ENCODE measurements around the gene GTF3C2.
A peak's percentile ranks its signal among the peaks of the same experiment; 100 is the strongest.

Gene GTF3C2, protein sequence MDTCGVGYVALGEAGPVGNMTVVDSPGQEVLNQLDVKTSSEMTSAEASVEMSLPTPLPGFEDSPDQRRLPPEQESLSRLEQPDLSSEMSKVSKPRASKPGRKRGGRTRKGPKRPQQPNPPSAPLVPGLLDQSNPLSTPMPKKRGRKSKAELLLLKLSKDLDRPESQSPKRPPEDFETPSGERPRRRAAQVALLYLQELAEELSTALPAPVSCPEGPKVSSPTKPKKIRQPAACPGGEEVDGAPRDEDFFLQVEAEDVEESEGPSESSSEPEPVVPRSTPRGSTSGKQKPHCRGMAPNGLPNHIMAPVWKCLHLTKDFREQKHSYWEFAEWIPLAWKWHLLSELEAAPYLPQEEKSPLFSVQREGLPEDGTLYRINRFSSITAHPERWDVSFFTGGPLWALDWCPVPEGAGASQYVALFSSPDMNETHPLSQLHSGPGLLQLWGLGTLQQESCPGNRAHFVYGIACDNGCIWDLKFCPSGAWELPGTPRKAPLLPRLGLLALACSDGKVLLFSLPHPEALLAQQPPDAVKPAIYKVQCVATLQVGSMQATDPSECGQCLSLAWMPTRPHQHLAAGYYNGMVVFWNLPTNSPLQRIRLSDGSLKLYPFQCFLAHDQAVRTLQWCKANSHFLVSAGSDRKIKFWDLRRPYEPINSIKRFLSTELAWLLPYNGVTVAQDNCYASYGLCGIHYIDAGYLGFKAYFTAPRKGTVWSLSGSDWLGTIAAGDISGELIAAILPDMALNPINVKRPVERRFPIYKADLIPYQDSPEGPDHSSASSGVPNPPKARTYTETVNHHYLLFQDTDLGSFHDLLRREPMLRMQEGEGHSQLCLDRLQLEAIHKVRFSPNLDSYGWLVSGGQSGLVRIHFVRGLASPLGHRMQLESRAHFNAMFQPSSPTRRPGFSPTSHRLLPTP

DNA sequence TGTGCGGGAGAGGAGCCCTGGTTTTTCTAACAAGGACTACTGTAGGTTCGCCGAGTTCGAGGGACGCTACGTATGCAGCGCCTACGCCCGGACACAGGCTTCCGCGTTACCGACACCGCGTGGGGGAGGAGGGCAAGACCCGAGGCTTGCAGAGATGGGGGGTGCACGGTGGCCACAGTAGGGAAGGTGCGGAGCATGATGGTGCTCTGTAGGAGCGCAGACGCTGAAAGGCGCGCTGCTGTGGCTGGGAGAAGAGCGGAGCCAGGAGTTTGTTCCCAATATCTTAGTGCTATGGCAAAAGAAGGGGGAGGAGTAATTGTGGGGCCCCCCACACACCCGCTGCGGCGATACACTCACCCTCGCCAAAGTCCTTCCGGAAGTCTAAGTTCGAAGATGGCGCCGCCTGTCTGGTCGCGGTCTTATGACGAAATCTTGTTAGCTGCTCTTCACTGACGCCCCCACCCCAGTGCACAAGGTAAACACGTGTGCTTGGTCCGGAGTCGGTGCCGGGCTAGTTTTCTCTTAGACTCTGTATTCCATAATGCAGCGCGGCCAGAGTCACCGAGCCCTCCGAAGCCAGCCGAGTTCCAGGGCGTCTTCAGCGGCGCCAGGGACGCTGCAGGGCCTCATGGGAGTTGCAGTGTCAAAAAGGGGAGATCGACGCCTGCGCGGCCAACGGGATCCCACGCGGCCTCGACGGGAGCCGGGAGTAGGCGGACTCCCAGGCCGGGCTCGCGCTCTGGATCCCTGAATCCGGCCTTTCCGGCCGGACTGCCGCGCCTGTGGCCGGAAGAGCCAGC is at the start of gene GTF3C2:
Gene GTF3C2, minus strand, starts transcription at position 383 of the 800 bp plus-strand sequence. CDS start 13,210 bp downstream, outside the sequence.
- peak; percentile 96 for DNase-seq

DNA sequence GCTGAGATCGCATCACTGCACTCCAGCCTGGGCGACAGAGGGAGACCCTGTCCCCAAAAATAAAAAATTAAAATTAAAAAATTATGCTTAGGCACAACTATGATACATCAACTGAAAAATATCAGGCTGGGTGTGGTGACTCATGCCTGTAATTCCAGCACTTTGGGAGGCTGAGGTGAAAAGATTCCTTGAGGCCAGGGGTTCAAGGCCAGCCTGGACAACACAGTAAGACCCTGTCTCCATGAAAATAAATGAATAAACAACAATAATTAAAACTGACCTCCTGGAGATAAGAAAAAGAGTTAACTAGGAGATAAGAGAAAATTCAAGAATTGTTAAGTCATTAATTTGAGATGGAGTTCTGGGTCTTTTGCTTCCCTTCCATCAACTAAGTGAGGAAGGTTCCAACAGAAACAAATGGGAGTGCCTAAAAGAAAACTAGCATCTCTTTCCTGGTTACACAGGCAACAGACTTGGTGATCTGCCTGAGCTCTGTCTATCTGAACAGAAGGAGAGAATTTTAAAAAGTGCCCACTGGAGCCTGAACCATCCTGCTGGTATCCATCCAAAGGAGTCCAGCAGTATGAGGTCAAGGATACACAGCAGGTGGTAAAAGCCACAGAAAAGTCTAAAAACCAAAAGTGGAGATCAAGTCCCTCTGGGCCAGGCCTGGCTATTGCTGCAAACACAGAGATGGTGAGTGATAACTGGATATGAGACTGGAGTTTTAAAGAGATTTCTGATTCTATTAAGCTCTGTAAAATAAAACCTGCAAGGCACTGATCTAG is 44.0 kb upstream of the GTF3C2 start:
- DNase-seq, result no peak

DNA sequence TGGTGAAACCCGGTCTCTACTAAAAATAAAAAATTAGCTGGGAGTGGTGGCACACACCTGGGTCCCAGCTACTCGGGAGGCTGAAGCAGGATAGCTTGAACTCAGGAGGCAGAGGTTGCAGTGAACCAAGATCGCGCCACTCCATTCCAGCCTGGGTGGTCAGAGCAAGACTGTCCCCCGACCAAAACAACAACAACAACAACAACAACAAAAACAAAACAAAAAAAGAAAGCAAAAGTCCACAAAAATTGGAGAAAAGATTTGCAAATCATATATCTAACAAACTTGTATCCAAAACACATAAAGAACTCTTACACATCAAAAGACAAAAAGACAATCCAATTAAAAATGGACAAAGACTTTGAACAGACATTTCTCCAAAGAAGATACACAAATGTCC is 42.4 kb upstream of the GTF3C2 start:
- DNase-seq, result no peak

DNA sequence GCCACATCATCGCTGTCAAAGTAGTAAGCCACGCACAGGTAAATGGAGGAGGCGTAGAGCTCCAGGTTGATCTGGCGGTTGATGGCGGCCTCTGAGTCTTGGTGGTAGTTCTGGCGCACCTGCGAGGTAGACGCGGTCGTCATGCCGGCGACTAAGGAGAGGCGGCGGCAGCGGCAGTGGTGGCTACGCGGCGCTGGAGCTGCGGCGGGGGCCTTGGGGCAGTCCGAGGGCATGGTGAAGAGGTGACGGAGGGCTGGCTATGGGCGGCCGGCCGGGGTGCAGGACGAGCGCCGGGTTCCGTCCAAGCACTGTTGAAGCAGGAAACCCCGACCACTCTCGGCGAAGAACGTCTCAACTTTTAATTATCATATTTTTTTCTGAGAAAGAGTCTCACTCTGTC is 36.7 kb upstream of the GTF3C2 start:
- no peak for DNase-seq

DNA sequence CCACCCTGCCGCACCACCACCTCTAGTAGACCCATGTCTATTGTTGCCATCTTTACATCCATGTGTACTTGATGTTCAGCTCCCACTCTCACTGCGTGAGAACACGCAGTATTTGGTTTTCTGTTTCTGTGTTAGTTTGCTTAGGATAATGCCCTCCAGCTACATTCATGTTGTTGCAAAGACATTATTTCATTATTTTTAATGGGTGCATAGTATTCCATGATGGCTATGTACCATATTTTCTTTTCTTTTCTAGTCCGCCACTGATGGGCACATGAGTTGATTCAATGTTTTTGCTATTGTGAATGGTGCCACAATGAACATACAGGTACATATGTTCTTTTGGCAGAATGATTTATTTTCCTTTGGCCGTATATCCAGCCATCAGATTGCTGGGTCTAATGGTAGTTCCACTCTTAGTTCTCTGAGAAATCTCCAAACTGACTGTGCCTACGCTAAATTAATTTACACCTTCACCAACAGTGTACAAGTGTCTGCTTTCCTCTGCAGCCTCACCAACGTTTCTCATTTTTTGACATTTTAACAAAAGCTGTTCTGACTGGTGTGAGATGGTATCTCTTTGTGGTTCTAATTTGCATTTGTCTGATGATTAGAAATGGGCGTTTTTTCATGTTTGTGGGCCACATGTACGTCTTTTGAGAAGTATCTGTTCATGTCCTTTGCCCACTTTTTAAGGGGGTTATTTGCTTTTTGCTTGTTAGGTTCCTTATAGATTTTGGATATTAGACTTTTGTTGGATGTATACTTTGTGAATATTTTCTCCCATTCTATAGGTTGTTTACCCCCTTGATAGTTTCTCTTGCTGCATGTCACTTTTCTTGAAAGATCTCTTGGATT is 34.5 kb upstream of the GTF3C2 start:
- no peak for DNase-seq

DNA sequence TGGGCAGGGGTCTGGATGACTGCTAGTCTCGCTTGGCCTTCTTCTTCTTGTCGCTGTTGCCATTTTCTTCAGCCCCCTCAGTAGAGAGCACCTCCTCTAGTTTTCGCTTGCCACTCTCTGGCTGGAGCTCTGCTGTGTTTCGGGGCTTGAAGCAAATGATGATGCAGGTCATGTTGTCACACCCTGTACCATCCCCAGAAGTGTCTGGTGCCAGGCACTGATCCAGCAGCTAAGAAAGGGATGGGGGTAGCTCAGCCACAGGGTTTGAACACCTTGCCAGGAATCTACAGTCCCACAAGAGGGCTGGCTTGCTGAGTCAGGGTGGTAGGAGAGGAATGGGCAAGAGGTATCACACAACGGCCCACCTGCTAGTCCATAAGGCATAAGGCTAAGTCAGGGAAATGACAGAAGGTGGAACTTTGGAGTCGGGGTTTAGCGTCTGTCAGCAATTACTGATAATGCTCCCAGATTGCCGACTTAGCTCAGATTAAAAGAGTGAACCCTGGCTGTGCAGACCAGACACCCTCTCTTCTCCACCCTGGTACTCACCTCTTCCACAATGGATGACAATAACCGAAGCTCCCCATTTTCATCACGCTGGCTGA is 25.1 kb upstream of the GTF3C2 start:
- no peak for DNase-seq

DNA sequence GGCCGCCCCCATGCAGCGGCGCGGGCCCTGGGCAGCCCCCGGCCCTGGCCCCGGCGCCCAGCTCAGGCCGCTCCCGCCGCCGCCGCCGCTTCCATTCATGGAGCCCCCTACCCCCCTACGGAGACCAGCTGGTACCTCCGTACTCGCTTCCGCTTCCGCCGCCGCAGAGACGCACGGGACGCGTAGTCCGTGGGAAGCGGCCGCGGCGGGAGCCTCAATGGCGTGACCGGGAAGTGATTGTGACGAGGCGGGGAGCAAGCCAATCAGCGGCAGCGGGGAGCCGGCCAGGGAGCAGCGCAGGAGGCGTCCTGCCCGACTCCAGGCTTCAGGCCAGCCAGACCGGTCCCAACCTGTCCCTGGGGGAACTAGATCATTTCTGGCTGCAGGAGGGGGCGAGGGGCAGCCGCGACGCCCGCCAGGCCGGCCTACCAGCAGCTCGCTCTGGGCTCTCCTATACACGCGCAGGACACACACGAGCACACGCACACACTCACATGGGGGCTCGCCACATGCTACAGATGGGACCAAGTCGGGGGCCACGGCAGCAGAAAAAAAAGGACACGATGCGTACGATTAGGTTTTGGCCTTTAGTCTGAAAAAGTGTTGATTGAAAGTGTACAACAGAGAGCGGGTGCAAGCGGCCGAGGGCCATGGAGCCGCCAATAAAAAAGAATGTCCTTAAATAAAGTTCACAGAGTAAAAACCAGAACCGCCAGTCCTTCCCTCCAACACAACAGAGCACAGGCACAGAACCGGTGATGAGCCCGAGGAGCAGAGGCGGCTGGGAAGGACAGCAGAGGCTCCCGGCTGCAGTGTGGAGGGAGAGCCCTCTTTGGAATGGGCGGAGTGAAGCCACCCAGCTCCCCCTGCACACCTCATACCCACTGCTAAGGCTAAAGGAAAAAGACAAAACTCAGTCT is 24.3 kb upstream of the GTF3C2 start, which contains the start of gene ZNF513:
Gene ZNF513, minus strand, starts transcription at position 109 of the 920 bp plus-strand sequence. CDS start 208 bp downstream, outside the sequence.
- peak; percentile 93 for DNase-seq

DNA sequence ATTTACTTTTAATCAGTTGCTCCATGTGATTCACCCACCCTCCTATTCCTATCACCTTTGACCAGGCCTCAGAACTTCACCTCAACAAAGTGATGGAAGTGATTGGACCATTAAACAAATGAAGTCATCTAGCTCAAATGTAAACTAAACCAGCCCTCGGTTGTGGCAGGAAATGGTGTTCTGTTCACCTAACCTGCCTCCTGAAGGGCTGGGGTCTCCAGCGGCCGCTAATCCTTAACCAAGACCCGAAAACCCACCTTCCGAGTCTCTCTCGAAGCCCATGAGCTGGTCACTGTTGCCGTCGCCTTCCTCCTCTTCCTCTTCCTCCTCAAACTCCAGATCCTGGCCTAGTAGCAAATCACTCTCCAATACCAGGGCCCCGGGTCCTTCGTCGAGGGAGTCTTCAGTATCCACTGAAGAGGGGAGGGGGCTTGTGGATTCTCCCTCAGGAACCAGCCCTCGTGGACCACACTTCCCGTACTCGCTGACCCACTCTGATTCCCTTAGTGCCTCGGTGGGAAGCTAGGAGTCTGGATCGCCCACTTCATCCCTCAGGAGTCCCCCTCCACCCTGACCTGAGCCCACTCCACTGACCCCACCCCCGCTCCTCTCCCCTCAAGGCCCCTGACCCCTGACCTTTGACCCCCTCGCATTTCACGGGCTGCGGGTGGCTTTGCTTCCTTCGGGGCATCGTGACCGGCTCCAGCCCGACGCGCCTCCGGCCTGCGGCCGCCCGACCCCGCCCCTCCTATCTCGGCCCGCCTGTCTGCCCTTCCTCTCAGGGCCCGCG is 23.5 kb upstream of the GTF3C2 start:
- no peak for DNase-seq

DNA sequence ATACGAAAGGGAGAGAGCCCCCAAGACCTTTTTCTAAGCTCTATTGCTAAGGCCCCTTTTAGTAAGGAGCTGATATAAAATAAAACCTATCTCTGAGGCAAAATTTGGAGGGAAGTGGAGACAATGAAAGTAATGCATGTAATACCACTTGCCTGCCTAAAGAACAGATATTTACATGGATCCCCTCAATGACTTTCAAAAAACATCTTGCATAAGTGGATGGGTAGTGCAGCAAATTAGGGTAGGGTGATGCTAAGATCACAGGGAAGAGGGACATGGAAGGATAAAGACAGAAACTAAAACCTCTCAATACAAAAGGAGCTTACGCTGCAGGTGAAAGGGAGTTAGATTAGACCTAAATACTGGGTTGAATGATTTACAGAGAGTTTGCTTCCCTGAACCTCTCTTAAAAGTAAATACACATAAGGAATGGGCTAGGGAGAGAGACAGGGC is 22.8 kb upstream of the GTF3C2 start:
- no peak for DNase-seq

DNA sequence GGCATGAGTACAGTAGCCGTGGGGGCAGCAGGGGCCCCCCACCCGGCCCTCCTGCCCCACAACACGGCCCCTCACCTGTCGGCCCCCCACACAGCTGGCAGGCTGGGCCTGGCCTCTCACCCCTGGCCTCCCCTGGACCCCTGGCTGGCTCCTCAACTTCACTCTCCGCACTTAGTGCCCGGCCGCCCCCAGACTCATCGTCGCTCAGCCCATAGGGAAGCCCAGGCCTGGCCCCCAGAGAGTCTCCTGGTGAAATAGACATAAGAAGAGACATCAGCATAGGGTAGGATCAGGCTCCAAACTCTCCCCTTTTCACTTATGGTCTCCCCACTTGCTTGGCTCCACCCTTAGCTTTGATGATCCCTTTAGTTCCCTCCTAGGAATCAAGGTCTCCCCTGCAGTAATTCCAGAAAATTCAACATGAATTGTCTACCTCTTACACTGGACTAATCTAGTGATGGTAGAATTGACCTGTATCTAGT is 22.3 kb upstream of the GTF3C2 start:
- no peak for DNase-seq

DNA sequence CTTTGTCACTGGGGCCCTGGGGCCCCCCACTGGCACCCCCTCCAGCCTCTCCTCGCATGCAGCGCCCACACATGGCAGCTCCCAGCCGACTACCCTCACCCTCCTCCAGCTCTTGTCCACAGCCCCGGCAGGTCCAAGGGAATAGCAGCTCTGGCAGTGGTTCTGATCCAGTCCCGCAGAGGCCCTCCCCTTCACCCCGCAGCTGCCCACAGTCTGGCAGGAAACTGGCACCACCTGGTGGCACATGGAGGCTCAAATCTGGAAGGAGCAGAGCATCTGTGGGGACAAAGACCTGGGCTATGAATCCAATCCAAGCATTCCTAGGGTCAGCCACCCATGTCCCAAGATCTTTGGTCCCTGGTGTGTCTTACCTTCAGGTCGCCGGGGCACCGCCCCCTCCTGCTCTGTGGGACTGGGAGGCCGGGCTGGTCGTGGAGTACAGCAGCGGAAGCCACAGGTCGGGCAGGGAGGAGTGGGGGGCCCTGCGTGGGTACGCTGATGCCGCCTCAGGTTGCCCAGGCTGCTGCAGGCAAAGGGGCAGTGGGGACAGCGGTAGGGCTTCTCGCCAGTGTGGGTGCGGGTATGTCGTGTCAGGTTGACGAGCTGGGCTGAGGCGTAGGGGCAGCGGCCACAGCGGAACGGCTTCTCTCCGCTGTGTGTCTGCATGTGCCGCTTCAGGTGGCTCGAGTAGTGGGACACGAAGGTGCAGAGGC is 21.7 kb upstream of the GTF3C2 start:
- DNase-seq, result no peak

DNA sequence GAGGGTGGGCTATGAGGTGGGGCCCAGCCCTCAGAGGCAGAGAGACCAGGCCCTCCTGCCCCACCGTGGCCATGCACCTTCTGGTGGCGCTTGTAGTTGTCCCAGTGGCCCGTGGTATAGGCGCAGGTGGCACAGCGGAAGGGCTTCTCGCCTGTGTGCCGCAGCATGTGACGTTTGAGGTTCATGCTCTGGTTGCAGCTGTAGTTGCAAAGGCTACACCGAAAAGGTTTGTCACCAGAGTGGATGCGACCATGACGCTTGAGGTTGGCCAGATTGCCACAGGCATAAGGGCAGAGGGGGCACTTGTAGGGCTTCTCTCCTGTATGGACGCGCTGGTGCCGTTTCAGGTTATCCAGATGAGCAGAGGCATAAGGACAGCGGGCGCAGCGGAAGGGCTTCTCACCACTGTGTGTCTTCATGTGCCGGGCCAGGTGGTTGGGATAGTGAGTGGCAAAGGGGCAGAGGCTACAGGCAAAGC is 21.1 kb upstream of the GTF3C2 start:
- no peak for DNase-seq

DNA sequence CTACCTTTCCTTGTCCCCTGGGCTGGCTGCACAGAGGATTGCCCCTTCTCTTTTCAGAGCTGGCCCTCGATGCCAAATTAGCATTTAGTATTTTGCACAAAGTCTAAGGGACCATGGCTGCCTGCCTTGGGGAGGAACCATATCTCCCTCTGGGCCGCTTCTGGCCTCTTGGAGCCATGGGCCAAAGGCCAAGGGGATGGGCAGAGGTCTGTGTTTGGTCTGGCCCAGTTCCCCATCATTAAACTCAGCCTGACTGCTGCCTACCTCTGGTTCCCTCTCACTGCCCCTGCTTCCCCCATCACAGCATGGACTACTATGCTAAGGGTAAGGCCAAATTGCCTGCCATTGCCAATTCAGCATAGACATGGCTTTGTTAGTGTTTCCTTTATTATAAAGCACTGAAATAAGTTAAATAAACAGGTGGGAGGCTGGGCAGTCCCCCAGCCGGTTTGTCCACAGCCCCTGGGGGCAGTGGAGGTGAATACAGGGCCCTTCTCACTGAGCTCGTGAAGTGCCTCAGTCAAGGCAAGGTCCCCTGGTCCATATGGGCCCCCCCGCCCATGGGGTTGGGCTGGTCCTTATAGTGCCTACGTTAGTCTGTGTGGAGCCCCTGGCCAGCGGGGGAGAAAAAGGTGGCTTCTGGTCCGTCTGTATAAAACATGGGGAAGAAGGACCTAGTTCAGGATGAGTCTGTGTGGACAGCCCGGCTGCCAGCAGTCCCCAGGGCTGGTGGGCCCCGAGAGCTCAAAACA is 20.5 kb upstream of the GTF3C2 start:
- DNase-seq, result no peak

DNA sequence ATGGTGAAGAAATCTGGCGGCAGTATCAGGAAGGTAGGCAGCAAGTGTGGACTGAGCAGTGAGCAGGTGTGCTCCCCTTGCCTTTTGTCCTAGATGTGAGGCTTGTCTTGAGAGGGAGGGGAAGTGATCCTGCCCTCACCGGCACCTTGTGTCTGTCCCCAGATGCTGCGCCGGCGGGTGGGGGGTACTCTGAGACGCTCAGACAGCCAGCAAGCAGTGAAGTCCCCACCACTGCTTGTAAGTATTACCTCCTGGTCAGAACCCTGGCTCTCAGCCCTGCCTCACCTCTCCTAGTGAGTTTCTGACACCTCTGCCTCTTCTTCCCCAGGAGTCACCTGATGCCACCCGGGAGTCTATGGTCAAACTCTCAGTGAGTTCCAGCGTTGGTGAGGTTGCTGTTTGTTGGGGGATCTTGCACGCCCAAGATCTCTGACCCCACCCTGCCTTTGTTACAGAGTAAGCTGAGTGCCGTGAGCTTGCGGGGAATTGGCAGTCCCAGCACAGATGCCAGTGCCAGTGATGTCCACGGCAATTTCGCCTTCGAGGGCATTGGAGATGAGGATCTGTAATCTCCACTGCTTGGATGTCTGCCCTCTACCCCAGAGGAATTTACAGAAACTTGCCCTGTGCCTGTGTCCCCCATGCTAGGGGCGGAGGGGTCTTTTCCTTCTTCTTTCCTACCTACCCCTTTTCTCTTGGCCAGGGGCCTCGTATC is 19.7 kb upstream of the GTF3C2 start:
- DNase-seq, result no peak

DNA sequence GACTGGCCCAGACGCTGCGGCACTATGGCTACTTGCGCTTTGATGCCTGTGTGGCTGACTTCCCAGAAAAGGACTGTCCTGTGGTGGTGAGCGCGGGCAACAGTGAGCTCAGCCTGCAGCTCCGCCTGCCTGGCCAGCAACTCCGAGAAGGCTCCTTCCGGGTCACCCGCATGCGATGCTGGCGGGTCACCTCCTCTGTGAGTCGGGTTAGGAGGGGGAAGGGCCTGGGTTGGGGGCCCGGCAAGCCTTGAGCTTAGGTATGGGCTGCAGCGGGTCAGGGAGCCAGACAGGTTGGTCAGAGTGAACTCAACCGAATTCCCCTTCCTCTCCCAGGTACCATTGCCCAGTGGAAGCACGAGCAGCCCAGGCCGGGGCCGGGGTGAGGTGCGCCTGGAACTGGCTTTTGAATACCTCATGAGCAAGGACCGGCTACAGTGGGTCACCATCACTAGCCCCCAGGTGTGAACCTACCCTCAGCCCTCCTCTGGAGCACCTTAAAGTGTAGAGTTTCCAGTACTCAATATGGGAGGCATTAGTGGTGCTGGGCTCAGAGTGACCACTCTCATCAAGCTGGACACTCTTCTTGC is 19.0 kb upstream of the GTF3C2 start:
- no peak for DNase-seq

DNA sequence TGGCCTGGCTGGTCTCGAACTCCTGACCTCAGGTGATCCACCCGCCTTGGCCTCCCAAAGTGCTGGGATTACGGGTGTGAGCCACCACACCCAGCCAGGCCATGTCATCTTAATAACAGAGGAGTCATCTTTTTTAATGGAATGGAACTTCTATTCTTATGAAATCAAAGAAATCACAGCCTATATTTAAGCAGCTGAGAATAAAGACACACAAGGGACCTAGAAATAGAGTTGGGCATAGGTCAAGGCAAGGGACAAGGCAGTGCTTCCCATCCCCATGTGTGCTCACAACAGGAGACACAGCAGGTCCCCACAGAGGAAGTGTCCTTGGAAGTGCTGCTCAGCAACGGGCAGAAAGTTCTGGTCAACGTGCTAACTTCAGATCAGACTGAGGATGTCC is 17.0 kb upstream of the GTF3C2 start:
- no peak for DNase-seq
